Measurements from ENCODE around the gene ACKR4. TPM values are rescaled to one million over a fixed set of nuclear protein-coding genes. Genes with fewer than 3 reads are reported as not detected.

ACKR4 gene
- total and polyA plus RNA-seq, 2 donors from 2014 or later = 1.0 to 1.1 TPM

DNA sequence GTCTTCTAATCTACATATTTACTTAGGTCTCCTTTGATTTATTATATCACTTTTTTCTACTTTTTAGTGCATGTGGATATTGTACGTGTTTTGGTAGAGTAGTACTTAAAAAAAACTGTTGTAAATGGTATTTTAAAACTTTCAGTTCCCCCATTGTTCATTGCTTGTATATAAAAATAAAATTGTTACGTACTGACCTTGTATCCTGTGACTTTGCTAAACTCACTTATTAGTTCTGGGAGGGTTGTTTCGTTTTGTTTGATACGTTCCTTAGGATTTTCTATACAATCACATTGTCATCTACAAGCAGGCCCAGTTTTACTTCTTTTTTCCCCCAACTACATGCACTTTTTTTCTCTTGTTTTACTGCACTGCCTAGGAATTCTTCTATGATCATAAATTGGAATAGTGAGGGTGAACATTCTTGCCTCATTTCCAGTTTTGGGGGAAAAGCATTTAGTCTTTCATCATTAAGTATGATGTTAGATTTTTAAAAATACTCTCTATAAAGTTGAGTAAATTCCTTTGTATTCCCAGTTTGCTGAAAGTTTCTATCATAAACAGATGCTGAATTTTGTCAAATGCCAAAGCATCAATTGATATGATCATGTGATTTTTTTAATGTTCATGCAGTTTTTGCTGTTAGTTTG lies 33.5 kb upstream of the ACKR4 start:
- Histone ChIP-seq H3K27me3 (ENCODE audit: control insufficient read depth, insufficient read depth, low read length) (no peaks in the 10 kb centered on the region), H3K27ac (ENCODE audit: low read depth in 2 of 2, low read length in 2 of 2) (no peak overlapping the region), H3K9ac (ENCODE audit: low read length in 3 of 3) (no peak overlapping the region), H3K36me3 (ENCODE audit: control insufficient read depth in 2 of 3, insufficient read depth in 3 of 3, low read length in 3 of 3) (peaks cover 0 to 11% (median 7%) of the 10 kb centered on the region in 3 donors), H3K9me3 (ENCODE audit: control insufficient read depth in 2 of 3, insufficient read depth in 1 of 3, low read length in 3 of 3) (no peaks in the 10 kb centered on the region), H3K4me1 (ENCODE audit: control insufficient read depth in 2 of 3, insufficient read depth in 2 of 3, low read depth in 1 of 3, low read length in 3 of 3) (no peaks in the 10 kb centered on the region), H3K4me3 (ENCODE audit: low read length in 3 of 3) (no peak overlapping the region)
- no peak for TF ChIP-seq CTCF (IDR thresholded peaks at IDR 0.05; ENCODE audit: borderline replicate concordance, extremely low read depth, insufficient read depth)
- DNase-seq (no peak), FAIRE-seq (no peak)
- intact Hi-C loops (cut with DNase I) = no loop called here

DNA sequence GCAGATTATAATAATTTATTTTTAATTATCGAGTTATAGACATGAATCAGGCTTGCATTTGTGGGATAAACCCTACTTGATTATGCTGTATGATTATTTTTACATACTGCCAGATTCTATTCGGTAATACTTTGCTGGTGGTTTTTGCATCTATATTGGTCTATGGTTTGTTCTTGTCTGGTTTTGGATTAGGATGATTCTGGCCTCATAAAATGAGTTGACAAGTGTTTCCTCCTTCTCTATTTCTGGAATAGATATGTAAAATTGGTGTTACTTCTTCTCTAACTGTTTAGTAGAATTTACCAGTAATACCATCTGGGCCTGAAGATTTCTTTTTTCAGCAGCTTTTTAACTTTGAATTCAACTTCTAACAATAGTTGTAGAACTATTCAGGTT lies 33.0 kb upstream of the ACKR4 start:
- peaks cover 0 to 7% (median 4%) of the 10 kb centered on the region in 3 donors for H3K36me3 ChIP-seq (ENCODE audit: control insufficient read depth in 2 of 3, insufficient read depth in 3 of 3, low read length in 3 of 3)
- no peaks in the 10 kb centered on the region for H3K27me3 ChIP-seq (ENCODE audit: control insufficient read depth, insufficient read depth, low read length)
- no peak overlapping the region for H3K9ac ChIP-seq (ENCODE audit: low read length in 3 of 3)
- H3K27ac ChIP-seq (ENCODE audit: low read depth in 2 of 2, low read length in 2 of 2) = no peak overlapping the region
- FAIRE-seq (no peak), DNase-seq (no peak)
- no peaks in the 10 kb centered on the region for H3K4me1 ChIP-seq (ENCODE audit: control insufficient read depth in 2 of 3, insufficient read depth in 2 of 3, low read depth in 1 of 3, low read length in 3 of 3)
- H3K4me3 ChIP-seq (ENCODE audit: low read length in 3 of 3) = no peak overlapping the region
- intact Hi-C loops (cut with DNase I) = no loop called here
- TF ChIP-seq CTCF (IDR thresholded peaks at IDR 0.05; ENCODE audit: borderline replicate concordance, extremely low read depth, insufficient read depth) = no peak
- H3K9me3 ChIP-seq (ENCODE audit: control insufficient read depth in 2 of 3, insufficient read depth in 1 of 3, low read length in 3 of 3) = no peaks in the 10 kb centered on the region

DNA sequence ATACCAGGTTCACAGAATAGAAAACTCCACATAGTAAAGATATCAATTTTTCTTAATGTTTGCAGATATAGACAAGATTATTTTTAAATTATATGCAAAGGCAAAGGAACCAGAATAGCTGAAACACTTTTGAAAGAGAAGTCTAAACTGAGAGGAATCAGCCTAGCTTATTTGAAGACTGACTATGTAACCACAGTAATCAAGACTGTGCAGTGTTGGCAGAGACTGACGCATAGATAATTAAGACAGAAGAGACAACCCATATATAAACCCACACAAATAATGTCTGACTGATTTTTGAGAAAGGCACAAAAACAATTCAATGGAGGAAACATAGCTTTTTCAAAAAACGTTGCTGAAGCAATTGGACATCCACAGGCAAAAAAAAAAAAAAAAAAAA lies 28.6 kb upstream of the ACKR4 start:
- H3K27me3 ChIP-seq (ENCODE audit: control insufficient read depth, insufficient read depth, low read length) = no peaks in the 10 kb centered on the region
- H3K9me3 ChIP-seq (ENCODE audit: control insufficient read depth in 2 of 3, insufficient read depth in 1 of 3, low read length in 3 of 3) = no peaks in the 10 kb centered on the region
- TF ChIP-seq CTCF (IDR thresholded peaks at IDR 0.05; ENCODE audit: borderline replicate concordance, extremely low read depth, insufficient read depth) = no peak
- intact Hi-C loops (cut with DNase I) = no loop called here
- no peak overlapping the region for H3K9ac ChIP-seq (ENCODE audit: low read length in 3 of 3)
- peaks cover 0 to 5% (median 2%) of the 10 kb centered on the region in 3 donors for H3K36me3 ChIP-seq (ENCODE audit: control insufficient read depth in 2 of 3, insufficient read depth in 3 of 3, low read length in 3 of 3)
- no peak for DNase-seq
- no peak for FAIRE-seq
- H3K4me3 ChIP-seq (ENCODE audit: low read length in 3 of 3) = no peak overlapping the region
- H3K27ac ChIP-seq (ENCODE audit: low read depth in 2 of 2, low read length in 2 of 2) = no peak overlapping the region
- H3K4me1 ChIP-seq (ENCODE audit: control insufficient read depth in 2 of 3, insufficient read depth in 2 of 3, low read depth in 1 of 3, low read length in 3 of 3) = no peaks in the 10 kb centered on the region

DNA sequence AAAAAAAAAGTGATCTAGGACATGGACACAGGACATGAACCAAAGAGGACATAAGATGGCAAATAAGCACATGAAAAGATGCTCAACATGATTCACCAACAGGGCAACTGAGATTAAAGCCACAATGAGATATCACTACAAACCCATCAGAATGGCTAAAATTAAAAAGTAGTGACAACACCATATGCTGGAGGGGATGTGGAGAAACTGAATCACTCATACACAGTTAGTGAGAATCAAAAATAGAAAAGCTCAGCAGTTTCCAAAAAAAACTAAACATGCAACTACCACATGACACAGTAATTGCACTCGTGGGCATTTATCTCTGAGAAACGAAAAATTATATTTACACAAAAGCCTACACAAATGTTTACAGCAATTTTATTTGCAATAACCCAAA lies 27.9 kb upstream of the ACKR4 start:
- H3K9me3 ChIP-seq (ENCODE audit: control insufficient read depth in 2 of 3, insufficient read depth in 1 of 3, low read length in 3 of 3) = no peaks in the 10 kb centered on the region
- no peaks in the 10 kb centered on the region for H3K4me1 ChIP-seq (ENCODE audit: control insufficient read depth in 2 of 3, insufficient read depth in 2 of 3, low read depth in 1 of 3, low read length in 3 of 3)
- no peak for TF ChIP-seq CTCF (IDR thresholded peaks at IDR 0.05; ENCODE audit: borderline replicate concordance, extremely low read depth, insufficient read depth)
- DNase-seq (no peak), FAIRE-seq (no peak)
- H3K27me3 ChIP-seq (ENCODE audit: control insufficient read depth, insufficient read depth, low read length) = no peaks in the 10 kb centered on the region
- no peak overlapping the region for H3K27ac ChIP-seq (ENCODE audit: low read depth in 2 of 2, low read length in 2 of 2)
- intact Hi-C loops (cut with DNase I) = no loop called here
- H3K9ac ChIP-seq (ENCODE audit: low read length in 3 of 3) = no peak overlapping the region
- peaks cover 0 to 5% (median 2%) of the 10 kb centered on the region in 3 donors for H3K36me3 ChIP-seq (ENCODE audit: control insufficient read depth in 2 of 3, insufficient read depth in 3 of 3, low read length in 3 of 3)
- H3K4me3 ChIP-seq (ENCODE audit: low read length in 3 of 3) = no peak overlapping the region
